H1 (cell line): Measurements from ENCODE around the gene ARHGEF26. TPM values are rescaled to one million over a fixed set of nuclear protein-coding genes. Genes with fewer than 3 reads are reported as not detected.

ENCODE experiments used
- CTCF ChIA-PET: fragments of 300-600 bp; sonication (Branson Sonifier 250); formaldehyde crosslinking; loops from one replicate; lab custom pipeline; 2021; ENCODE audit not compliant: partially characterized antibody; lab: Charles Lee
- POLR2A ChIA-PET: fragments of 300-600 bp; sonication (Branson Sonifier 250); formaldehyde crosslinking; loops from one replicate; lab custom pipeline; 2021; ENCODE audit warnings: inconsistent platforms; ENCODE audit not compliant: partially characterized antibody; lab: Charles Lee
- DNase-seq, 2 experiments: peaks; one replicate each; pipeline versions ENCODE4 v3.0.0 to v3.0.0-alpha.2; 2010 to 2022; ENCODE audit warnings: low spot score in 2 of 2, low read depth in 1 of 2, mixed read lengths in 1 of 2
- FAIRE-seq: peaks from 2 replicates; lab custom pipeline; 2011; peaks lifted over from hg19 to GRCh38; lab: Jason Lieb, UNC
- H2AFZ ChIP-seq: 2 replicates; pipeline ENCODE4 v1.8.1; 2012; ENCODE audit warnings: low read length, inconsistent platforms
- H2AK5ac ChIP-seq: 2 replicates; pipeline ENCODE4 v1.6.1; 2013; ENCODE audit warnings: low read depth, low read length
- H2BK120ac ChIP-seq: replicated peaks from 2 replicates; pipeline ENCODE3; 2013; ENCODE audit warnings: low read depth, low read length, inconsistent platforms
- H2BK12ac ChIP-seq: 2 replicates; pipeline ENCODE4 v1.6.1; 2013; ENCODE audit warnings: low read depth, low read length
- H2BK15ac ChIP-seq: 2 replicates; pipeline ENCODE4 v1.6.1; 2013; ENCODE audit warnings: low read length
- H2BK20ac ChIP-seq: 2 replicates; pipeline ENCODE4 v1.6.1; 2013; ENCODE audit warnings: low read length
- H2BK5ac ChIP-seq: 2 replicates; pipeline ENCODE4 v1.6.1; 2013; ENCODE audit warnings: low read depth, low read length
- H3K14ac ChIP-seq: 2 replicates; pipeline ENCODE4 v1.6.1; 2013; ENCODE audit warnings: inconsistent platforms; ENCODE audit not compliant: insufficient read length
- H3K18ac ChIP-seq: 2 replicates; pipeline ENCODE4 v1.6.1; 2013; ENCODE audit warnings: low read length; ENCODE audit errors: extremely low read depth
- H3K23ac ChIP-seq: 2 replicates; pipeline ENCODE4 v1.6.1; 2013; ENCODE audit warnings: inconsistent platforms; ENCODE audit not compliant: insufficient read length
- H3K23me2 ChIP-seq: 2 replicates; pipeline ENCODE4 v1.6.1; 2013; ENCODE audit warnings: low read depth, low read length
- H3K27ac ChIP-seq: 2 replicates; pipeline ENCODE4 v1.6.1; 2011; ENCODE audit warnings: low read depth, low read length, inconsistent platforms
- H3K27me3 ChIP-seq, 4 experiments: replicated peaks in 1 of 4; 1 replicate in 1 of 4; 2 replicates in 3 of 4; pipeline versions ENCODE4 v1.6.1 to v1.8.1; 2011 to 2013; ENCODE audit warnings: low read length in 3 of 4, mild to moderate bottlenecking in 3 of 4, inconsistent platforms in 2 of 4, mixed read lengths in 2 of 4, moderate library complexity in 1 of 4; ENCODE audit not compliant: control insufficient read depth in 3 of 4, insufficient read depth in 3 of 4; ENCODE audit errors: extremely low read depth in 1 of 4
- H3K36me3 ChIP-seq, 4 experiments: 2 replicates each; pipeline versions ENCODE4 v1.6.1 to v1.8.1; 2011 to 2013; ENCODE audit warnings: mild to moderate bottlenecking in 4 of 4, low read length in 3 of 4, moderate library complexity in 2 of 4, control low read depth in 1 of 4, inconsistent platforms in 1 of 4; ENCODE audit not compliant: insufficient read depth in 4 of 4, control insufficient read depth in 2 of 4
- H3K4ac ChIP-seq: replicated peaks from 2 replicates; pipeline ENCODE3; 2013; ENCODE audit warnings: low read length, low read depth, mixed read lengths, inconsistent platforms; ENCODE audit not compliant: insufficient read length
- H3K4me1 ChIP-seq, 4 experiments: replicated peaks in 1 of 4; 1 replicate in 1 of 4; 2 replicates in 3 of 4; pipeline versions ENCODE4 v1.6.1 to v1.8.1; 2011 to 2013; ENCODE audit warnings: low read length in 3 of 4, inconsistent platforms in 2 of 4, mixed read lengths in 1 of 4; ENCODE audit not compliant: insufficient read depth in 4 of 4, control insufficient read depth in 3 of 4
- H3K4me2 ChIP-seq, 2 experiments: 2 replicates each; pipeline versions ENCODE4 v1.6.1 to v1.8.1; 2011 to 2013; ENCODE audit warnings: low read depth in 2 of 2, low read length in 2 of 2, control low read depth in 1 of 2, inconsistent platforms in 1 of 2, mild to moderate bottlenecking in 1 of 2; ENCODE audit not compliant: insufficient read depth in 1 of 2
- H3K4me3 ChIP-seq, 4 experiments: fragments of 200-600, 300-600 bp in 1 of 4; sonication (generic), shearing (Covaris generic), sonication (Bioruptor Twin) in 1 of 4; 2 replicates each; pipeline versions ENCODE4 v1.5.1 to v1.8.1; 2011 to 2016; ENCODE audit warnings: low read length in 4 of 4, low read depth in 3 of 4, control low read depth in 2 of 4, inconsistent platforms in 2 of 4, mild to moderate bottlenecking in 2 of 4, mixed read lengths in 1 of 4, moderate library complexity in 1 of 4; ENCODE audit not compliant: insufficient read depth in 2 of 4; ENCODE audit errors: extremely low read depth in 1 of 4
- H3K56ac ChIP-seq: replicated peaks from 2 replicates; pipeline ENCODE3; 2013; ENCODE audit warnings: low read depth, mild to moderate bottlenecking, mixed read lengths, low read length, inconsistent platforms; ENCODE audit not compliant: insufficient read length
- H3K79me1 ChIP-seq: 2 replicates; pipeline ENCODE4 v1.6.1; 2013; ENCODE audit warnings: low read depth, low read length, control low read depth
- H3K79me2 ChIP-seq, 2 experiments: 2 replicates each; pipeline versions ENCODE4 v1.6.1 to v1.8.1; 2012 to 2013; ENCODE audit warnings: low read length in 2 of 2, mild to moderate bottlenecking in 2 of 2, inconsistent platforms in 1 of 2; ENCODE audit not compliant: insufficient read depth in 2 of 2, control insufficient read depth in 1 of 2
- H3K9ac ChIP-seq, 4 experiments: replicated peaks in 1 of 4; 1 replicate in 1 of 4; 2 replicates in 3 of 4; pipeline versions ENCODE4 v1.6.1 to v1.8.1; 2011 to 2013; ENCODE audit warnings: low read depth in 3 of 4, low read length in 3 of 4, control low read depth in 2 of 4, mild to moderate bottlenecking in 2 of 4, moderate library complexity in 2 of 4, inconsistent platforms in 1 of 4; ENCODE audit errors: extremely low read depth in 1 of 4
- H3K9me3 ChIP-seq, 2 experiments: 2 replicates each; pipeline versions ENCODE4 v1.6.1 to v1.8.1; 2012 to 2013; ENCODE audit warnings: mild to moderate bottlenecking in 2 of 2, moderate library complexity in 2 of 2, control low read depth in 1 of 2, inconsistent platforms in 1 of 2, low read depth in 1 of 2, low read length in 1 of 2, mixed read lengths in 1 of 2; ENCODE audit not compliant: insufficient read depth in 2 of 2
- H4K20me1 ChIP-seq, 2 experiments: replicated peaks in 1 of 2; 2 replicates each; pipeline versions ENCODE3 to v1.8.1; 2011 to 2013; ENCODE audit warnings: inconsistent platforms in 2 of 2, low read length in 2 of 2, mild to moderate bottlenecking in 1 of 2; ENCODE audit not compliant: insufficient read depth in 2 of 2, control insufficient read depth in 1 of 2
- H4K5ac ChIP-seq: 2 replicates; pipeline ENCODE4 v1.6.1; 2013; ENCODE audit warnings: low read length, low read depth, mixed read lengths, inconsistent platforms; ENCODE audit not compliant: insufficient read length
- H4K8ac ChIP-seq: 2 replicates; pipeline ENCODE4 v1.8.0; 2013; ENCODE audit warnings: mild to moderate bottlenecking, moderate library complexity, low read length, inconsistent platforms; ENCODE audit not compliant: insufficient read depth; ENCODE audit errors: extremely low read depth
- H4K91ac ChIP-seq: replicated peaks from 2 replicates; pipeline ENCODE3; 2013; ENCODE audit warnings: low read length, mixed read lengths, inconsistent platforms; ENCODE audit not compliant: insufficient read length
- E2F6 ChIP-seq: IDR thresholded peaks from 2 replicates; pipeline ENCODE4 v1.6.1; 2012; ENCODE audit warnings: inconsistent platforms
- GABPA ChIP-seq: IDR thresholded peaks from 2 replicates; pipeline ENCODE4 v1.6.1; 2011; ENCODE audit warnings: mild to moderate bottlenecking, low read length, moderate library complexity, borderline replicate concordance; ENCODE audit not compliant: insufficient read depth
- HDAC2 ChIP-seq, 2 experiments: fragments of 300-600 bp in 1 of 2; sonication (generic) in 1 of 2; IDR thresholded peaks; 2 replicates each; pipeline ENCODE4 v1.6.1; 2011 to 2012; ENCODE audit warnings: low read depth in 2 of 2, low read length in 2 of 2, mild to moderate bottlenecking in 2 of 2, moderate library complexity in 2 of 2, borderline replicate concordance in 1 of 2, inconsistent platforms in 1 of 2
- HDAC6 ChIP-seq: IDR thresholded peaks from one replicate; pipeline ENCODE4 v1.7.1; 2012; ENCODE audit warnings: low read depth, mild to moderate bottlenecking, inconsistent platforms, low read length, moderate library complexity
- RBBP5 ChIP-seq: IDR thresholded peaks from 2 replicates; pipeline ENCODE4 v1.7.1; 2012; ENCODE audit warnings: low read depth, mild to moderate bottlenecking, inconsistent platforms, low read length, moderate library complexity, borderline replicate concordance
- SP1 ChIP-seq: IDR thresholded peaks from 2 replicates; pipeline ENCODE4 v1.6.1; 2011; ENCODE audit warnings: low read depth, low read length
- TEAD4 ChIP-seq: IDR thresholded peaks from 2 replicates; pipeline ENCODE4 v1.6.1; 2012; ENCODE audit warnings: low read depth, low read length, inconsistent platforms, mixed read lengths
- WGBS, 2 experiments: shearing (Covaris generic) in 1 of 2; methylation state at CpG; one replicate each; pipeline versions ENCODE4 v1.1.6 to v1.1.7; 2013 to 2015; ENCODE audit warnings: low lambda C conversion rate in 2 of 2, mixed read lengths in 2 of 2, inconsistent platforms in 1 of 2, low coverage in 1 of 2, missing lambda C conversion rate in 1 of 2; ENCODE audit not compliant: insufficient replicate concordance in 2 of 2, insufficient coverage in 1 of 2, insufficient read length in 1 of 2; ENCODE audit errors: extremely low coverage in 1 of 2, missing lambda C conversion rate in 1 of 2; 5-methylcytosine and 5-hydroxymethylcytosine counted together
- polyA plus RNA-seq, 7 experiments: library from polyadenylated mRNA; depleted of rRNA in 3 of 7; stranded (reverse) in 5 of 7; unstranded in 2 of 7; fragments of >200 nt in 5 of 7; fragments of 200-250 nt in 2 of 7; gene quantifications; 1 replicate in 5 of 7; 2 replicates in 1 of 7; 4 replicates in 1 of 7; pipeline versions ENCODE4 v1.2.1 to v1.2.3, GENCODE V29; 2011 to 2013; ENCODE audit warnings: missing spikeins in 2 of 7, mixed read lengths in 2 of 7
- total RNA-seq: library from RNA; stranded (reverse); fragmentation: NEBNext Ultra II Directional; extraction: Animal tissue kit (Norgen Biotek cat#: 25700); gene quantifications from 2 replicates; pipeline ENCODE4 v1.2.1, GENCODE V29; 2021

ARHGEF26 gene
- total and polyA plus RNA-seq, 2 of the 8 experiments (the other 6 are each of a cell fraction or from before 2014, with no cell fraction given), result 3.1 to 15.6 TPM

- CTCF ChIA-PET, result no interaction called here
- 91% methylated on average over 4 of the region's 4 CpGs; no CpG with 5 or more reads in 1 of the 2 experiments for WGBS, 2 experiments
- H4K91ac ChIP-seq, result no peak overlapping the region
These were observed 63.4 kb downstream of the ARHGEF26 start for GRCh38 chr3:154184582-154184981.

More at GRCh38 chr3:154184582-154184981, 63.4 kb downstream of the ARHGEF26 start:
- Histone ChIP-seq H3K9me3 (no peaks in the 10 kb centered on the region), H2AK5ac (no peak overlapping the region; the same call in 1 of the 2 replicates), H3K4ac (no peak overlapping the region), H3K9ac (no peak overlapping the region), H2BK5ac (no peak overlapping the region), H3K23me2 (no peaks in the 10 kb centered on the region), H3K79me1 (no peaks in the 10 kb centered on the region; the same call in 1 of the 2 replicates), H3K18ac (no peak overlapping the region), H3K36me3 (no peaks in the 10 kb centered on the region), H3K4me3 (no peak overlapping the region), H3K27me3 (no peaks in the 10 kb centered on the region), H3K4me2 (no peak overlapping the region), H4K5ac (no peak overlapping the region), H2BK20ac (no peak overlapping the region), H3K14ac (no peak overlapping the region), H3K23ac (no peak overlapping the region), H3K27ac (no peak overlapping the region), H4K8ac (no peak overlapping the region), H2BK120ac (no peak overlapping the region), H3K56ac (no peak overlapping the region), H4K20me1 (no peaks in the 10 kb centered on the region), H3K4me1 (peaks cover 0 to 3% (median 0%) of the 10 kb centered on the region in 4 experiments; a peak in 1 of 7 replicates), H3K79me2 (no peaks in the 10 kb centered on the region), H2AFZ (no peak overlapping the region), H2BK12ac (no peak overlapping the region), H2BK15ac (no peak overlapping the region)
- DNase-seq (no peak), FAIRE-seq (no peak)
- POLR2A ChIA-PET, result no interaction called here
- TF ChIP-seq HDAC6 (no peak), SP1 (no peak), RBBP5 (no peak), GABPA (no peak), TEAD4 (no peak), HDAC2 (IDR thresholded peaks at IDR 0.05; ENCODE audit: borderline replicate concordance in 1 of 2, low read depth in 2 of 2, low read length in 2 of 2) (no peak), E2F6 (no peak)
